Panc1 (cell line): ENCODE results near the gene MYO16. TPM values are rescaled to one million over a fixed set of nuclear protein-coding genes. Genes with fewer than 3 reads are reported as not detected.

Experiments used
- ATAC-seq: fragments of 200-7000 bp; cut with Tn5 transposase; 2 replicates; pipeline ENCODE4 v1.9.1; 2020; ENCODE audit warnings: mild to moderate bottlenecking, moderate library complexity
- BruUV-seq: library from RNA; stranded (reverse); fragments of 400-500 nt; replicated peaks from 2 replicates; lab custom pipeline; 2021; lab: Mats Ljungman, UMichigan
- CTCF ChIA-PET: fragments of 300-600 bp; sonication (Branson Sonifier 250); formaldehyde crosslinking; loops from one replicate; lab custom pipeline; 2022; ENCODE audit warnings: antibody characterized with exemption; lab: Charles Lee
- POLR2A ChIA-PET: fragments of 300-600 bp; sonication (Branson Sonifier 250); formaldehyde crosslinking; loops from one replicate; lab custom pipeline; 2022; ENCODE audit warnings: antibody characterized with exemption; lab: Charles Lee
- DNase-seq: peaks from one replicate; pipeline ENCODE4 v3.0.0-alpha.2; 2010; ENCODE audit warnings: low read depth, low spot score
- H3K27ac ChIP-seq: 2 replicates; pipeline ENCODE4 v1.5.1; 2011; ENCODE audit warnings: mild to moderate bottlenecking, low read length, inconsistent platforms
- H3K27me3 ChIP-seq: fragments of 200-500 bp; sonication (Bioruptor generic); 2 replicates; pipeline ENCODE4 v1.6.0; 2014; ENCODE audit warnings: low read length, inconsistent platforms; ENCODE audit not compliant: control insufficient read depth, insufficient read depth
- H3K36me3 ChIP-seq: fragments of 200-500 bp; sonication (Bioruptor generic); 2 replicates; pipeline ENCODE4 v1.5.1; 2014; ENCODE audit warnings: inconsistent platforms, mild to moderate bottlenecking, low read length, moderate library complexity; ENCODE audit not compliant: control insufficient read depth, insufficient read depth
- H3K4me1 ChIP-seq: 2 replicates; pipeline ENCODE4 v1.5.1; 2011; ENCODE audit warnings: inconsistent platforms, mild to moderate bottlenecking, low read length, moderate library complexity; ENCODE audit not compliant: control insufficient read depth, insufficient read depth
- H3K4me3 ChIP-seq, 2 experiments: 2 replicates each; pipeline ENCODE4 v1.5.1; 2011 to 2012; ENCODE audit warnings: low read depth in 2 of 2, low read length in 2 of 2, mild to moderate bottlenecking in 2 of 2, inconsistent platforms in 1 of 2, moderate library complexity in 1 of 2
- H3K9me3 ChIP-seq: fragments of 200-500 bp; sonication (Bioruptor generic); 2 replicates; pipeline ENCODE4 v1.5.1; 2014; ENCODE audit warnings: low read depth, mild to moderate bottlenecking, inconsistent platforms, low read length, moderate library complexity; ENCODE audit not compliant: control insufficient read depth, insufficient read depth
- CTCF ChIP-seq: fragments of 450-650 bp; IDR thresholded peaks from 2 replicates; pipeline ENCODE4 v1.5.1; 2017; ENCODE audit warnings: mild to moderate bottlenecking
- POLR2AphosphoS5 ChIP-seq: IDR thresholded peaks from 2 replicates; pipeline ENCODE4 v1.6.1; 2012; ENCODE audit warnings: mild to moderate bottlenecking, low read depth, low read length, moderate library complexity
- REST ChIP-seq, 2 experiments: IDR thresholded peaks; 2 replicates each; pipeline ENCODE4 v1.6.1; 2011 to 2012; ENCODE audit warnings: low read depth in 2 of 2, control low read depth in 1 of 2, low read length in 1 of 2, mild to moderate bottlenecking in 1 of 2, moderate library complexity in 1 of 2; ENCODE audit not compliant: insufficient read depth in 1 of 2
- SIN3A ChIP-seq: IDR thresholded peaks from 2 replicates; pipeline ENCODE4 v1.6.1; 2012; ENCODE audit warnings: low read depth, mild to moderate bottlenecking, low read length, moderate library complexity, borderline replicate concordance; ENCODE audit not compliant: insufficient read depth
- TCF7L2 ChIP-seq: IDR thresholded peaks from 2 replicates; pipeline ENCODE4 v1.6.1; 2011; ENCODE audit warnings: mild to moderate bottlenecking, low read depth, low read length, inconsistent platforms
- in situ Hi-C: cut with HindIII; loops from 2 replicates; pipeline ENCODE4 v1.10.0; 2016; ENCODE audit warnings: low sequenced_read_pairs, low pct_unique_long_range_greater_than_20kb
- intact Hi-C: fragments of 100-400 bp; cut with micrococcal nuclease; formaldehyde crosslinking; loops from one replicate; pipeline ENCODE4 v1.10.0; 2022; ENCODE audit not compliant: unreplicated experiment
- total RNA-seq: library from RNA; stranded (reverse); gene quantifications from one replicate; pipeline ENCODE4 v1.2.1, GENCODE V29; 2021; ENCODE audit not compliant: unreplicated experiment

Gene MYO16
- total RNA-seq, 1 experiment from 2014 or later: 0.08 TPM

GRCh38 chr13:109233293-109233692 lies 603.9 kb downstream of the MYO16 start:
- H3K9me3 ChIP-seq: no peaks in the 10 kb centered on the region
- ATAC-seq (no peak), DNase-seq (no peak)
- TF ChIP-seq REST (IDR thresholded peaks at IDR 0.05; ENCODE audit: insufficient read depth in 1 of 2, low read depth in 2 of 2, low read length in 1 of 2) (no peak), POLR2AphosphoS5 (no peak), TCF7L2 (no peak), CTCF (no peak), SIN3A (no peak)
- ChIA-PET CTCF (no interaction called here), POLR2A (no interaction called here)
- no peaks in the 10 kb centered on the region for H3K27me3 ChIP-seq
- intact Hi-C loops: no loop called here
- in situ Hi-C loops: no loop called here
- no peak overlapping the region for H3K4me3 ChIP-seq
- H3K4me1 ChIP-seq: peaks cover 3% of the 10 kb centered on the region
- H3K27ac ChIP-seq: no peak overlapping the region
- no TSS peak for BruUV-seq
- no peaks in the 10 kb centered on the region for H3K36me3 ChIP-seq

- in situ Hi-C loops (no loop called here), intact Hi-C loops (no loop called here)
- CTCF ChIA-PET: no interaction called here
- Histone ChIP-seq H3K36me3 (no peaks in the 10 kb centered on the region; the same call in 1 of the 2 replicates), H3K9me3 (no peaks in the 10 kb centered on the region), H3K4me3 (no peak overlapping the region), H3K4me1 (peaks cover 3% of the 10 kb centered on the region), H3K27me3 (no peaks in the 10 kb centered on the region), H3K27ac (no peak overlapping the region)
- POLR2A ChIA-PET: no interaction called here
- DNase-seq: no peak
- ATAC-seq: no peak
- TF ChIP-seq TCF7L2 (no peak), POLR2AphosphoS5 (no peak), REST (IDR thresholded peaks at IDR 0.05; ENCODE audit: insufficient read depth in 1 of 2, low read depth in 2 of 2, low read length in 1 of 2) (no peak), CTCF (no peak), SIN3A (no peak)
- BruUV-seq: no TSS peak
Measured at GRCh38 chr13:109235901-109236300, 606.5 kb downstream of the MYO16 start.
